Posterior cingulate gyrus (tissue), 11 donors: Measurements from ENCODE around the gene C18orf32.
A peak's percentile ranks its signal among the peaks of the same experiment; 100 is the strongest.
"Not testable (repeated sequence)": the region's sequence is repeated elsewhere in the genome, so short reads cannot be mapped to it uniquely, and the experiment has no call there.

Experiments
- DNase-seq, 10 donors: peaks; one replicate each; pipeline versions ENCODE4 v3.0.0 to v3.0.0-alpha.2; 2020 to 2021; ENCODE audit warnings: mixed read lengths in 3 of 10
- intact Hi-C: fragments of 100-400 bp; cut with DNase I; formaldehyde crosslinking; loops from one replicate; pipeline ENCODE4 v1.15.1; 2023

Gene C18orf32

DNA sequence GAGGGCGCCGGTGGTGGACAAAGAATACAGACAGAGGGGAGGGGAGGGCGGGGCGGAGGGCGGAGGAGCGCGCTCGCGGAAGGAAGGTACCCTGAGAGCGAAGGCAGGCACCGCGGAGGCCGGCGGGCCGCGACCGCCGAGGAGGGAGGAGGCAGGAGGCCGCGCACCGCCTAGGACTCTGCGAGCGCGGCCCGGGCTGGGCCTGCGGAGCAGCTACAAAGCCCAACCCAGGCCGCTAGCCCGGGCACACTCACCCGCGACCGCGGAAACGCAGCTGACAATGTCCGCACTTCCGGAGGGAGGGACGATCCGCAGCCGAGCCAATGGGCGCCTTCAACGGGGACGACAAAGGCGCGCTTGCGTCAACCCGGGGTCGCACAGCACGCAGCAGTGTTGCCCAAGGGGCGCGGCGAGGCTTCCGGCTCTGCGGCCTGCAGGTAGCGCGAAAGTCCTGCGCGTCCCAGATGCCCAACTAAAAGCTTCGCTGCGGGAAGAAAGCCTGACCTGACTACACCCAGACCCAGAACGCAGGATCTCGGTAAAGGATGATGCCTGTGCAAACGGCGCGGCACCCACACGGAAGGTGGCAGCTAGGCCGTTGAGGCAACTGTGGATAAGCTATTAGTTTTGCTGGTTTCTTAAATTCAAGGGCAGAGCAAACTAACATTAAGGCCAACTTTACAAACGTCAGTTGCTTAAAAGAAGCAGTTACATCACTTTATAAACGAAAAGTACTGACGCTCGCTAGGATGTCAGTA is at the start of gene C18orf32:
Gene C18orf32 (minus strand): TSS at position 282 of the 758 bp plus-strand sequence. CDS start 3,486 bp downstream, outside the sequence.
- DNase-seq = peak; percentile 95 to 99 (median 98)
- intact Hi-C loops = no loop called here

DNA sequence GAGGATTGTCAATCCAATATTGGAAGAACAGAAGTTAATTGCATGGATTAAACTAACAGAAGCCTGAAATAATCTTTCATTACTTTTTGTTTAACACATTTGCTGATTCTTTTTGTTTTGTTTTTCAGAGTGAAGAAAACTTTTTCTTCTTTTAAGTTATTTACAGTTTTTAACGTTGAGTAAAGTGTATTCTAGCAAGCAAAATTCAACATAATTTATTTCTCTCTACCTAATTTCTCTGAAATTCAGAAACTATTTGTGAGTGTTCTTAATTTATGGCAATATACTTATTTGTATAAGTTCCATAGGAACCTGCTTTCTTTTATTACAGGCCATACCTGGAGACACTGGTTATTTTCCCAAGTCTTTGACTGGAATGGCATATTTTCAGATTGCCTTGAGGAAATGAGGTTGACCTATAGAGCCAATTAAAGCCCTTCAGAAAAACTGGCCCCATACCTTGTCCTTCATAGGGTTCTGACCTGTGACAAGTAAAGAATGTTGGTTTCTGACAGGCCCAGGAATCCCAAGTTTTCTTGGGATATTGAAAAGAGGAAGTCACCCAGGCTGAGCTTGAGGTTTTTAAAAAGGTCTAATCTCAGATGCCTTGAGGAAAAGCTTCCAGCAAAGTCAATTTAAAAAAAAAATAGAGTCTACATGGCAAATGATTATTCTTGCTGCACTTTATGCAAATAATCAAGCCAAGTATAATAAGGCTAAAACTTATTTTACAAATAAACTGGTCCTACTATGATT is 48.0 kb upstream of the C18orf32 start:
- intact Hi-C loops = no loop called here
- DNase-seq = no peak

DNA sequence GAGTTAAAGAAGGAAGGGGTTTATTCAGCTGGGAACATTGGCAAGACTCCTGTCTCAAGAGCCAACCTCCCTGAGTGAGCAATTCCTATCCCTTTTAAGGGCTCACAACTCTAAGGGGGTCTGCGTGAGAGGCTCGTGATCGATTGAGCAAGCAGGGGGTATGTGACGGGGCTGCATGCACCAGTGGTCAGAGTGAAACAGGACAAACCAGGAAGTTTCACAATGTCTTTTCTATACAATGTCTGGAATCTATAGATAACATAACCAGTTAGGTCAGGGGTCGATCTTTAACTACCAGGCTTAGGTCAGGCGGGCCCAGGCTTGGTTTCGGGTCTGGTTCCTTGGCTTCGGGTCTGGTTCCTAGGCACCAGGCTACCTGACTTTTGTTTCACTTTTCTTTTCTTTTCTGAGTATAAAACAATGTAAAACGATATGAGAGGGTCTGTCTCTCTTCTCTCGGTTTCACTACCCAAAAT is 44.7 kb upstream of the C18orf32 start:
- intact Hi-C loops = no loop called here
- peak in 1 of 10 donors; percentile 20 for DNase-seq

- peak in 1 of 10 donors; percentile 0 for DNase-seq
- intact Hi-C loops = no loop called here
Measured at GRCh38 chr18:49529596-49529995, 42.6 kb upstream of the C18orf32 start.

- peak in 1 of 10 donors; percentile 4 for DNase-seq
- intact Hi-C loops = no loop called here
Measured at GRCh38 chr18:49527631-49528327, 40.7 kb upstream of the C18orf32 start.

GRCh38 chr18:49525981-49526380 is 38.9 kb upstream of the C18orf32 start:
- intact Hi-C loops = no loop called here

GRCh38 chr18:49524951-49525350 is 37.9 kb upstream of the C18orf32 start:
- DNase-seq = peak in 1 of 10 donors; percentile 5
- intact Hi-C loops = no loop called here

More at GRCh38 chr18:49525981-49526380, 38.9 kb upstream of the C18orf32 start:
- peak in 1 of 10 donors; percentile 12 for DNase-seq

DNA sequence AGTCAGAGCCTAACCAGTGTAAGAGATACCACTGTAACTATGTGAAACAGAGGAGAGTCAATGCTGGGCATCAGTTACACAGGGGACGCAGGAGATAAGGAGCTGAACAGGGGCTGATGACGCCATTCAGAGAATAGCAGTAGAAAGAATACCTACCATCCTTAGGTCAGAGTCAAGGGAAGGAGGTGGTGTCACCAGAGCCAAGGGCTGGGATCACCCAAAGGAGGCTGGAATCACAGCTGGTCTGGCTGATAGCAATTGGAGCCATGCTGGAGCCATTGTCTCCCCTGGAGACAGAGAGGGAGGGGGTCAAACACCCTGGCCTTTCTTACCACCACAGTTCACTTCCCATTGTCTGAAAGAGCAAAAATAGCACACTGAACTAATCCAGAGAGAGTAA is 37.3 kb upstream of the C18orf32 start:
- intact Hi-C loops = no loop called here
- peak in 1 of 10 donors; percentile 24 for DNase-seq

GRCh38 chr18:49523580-49524093 is 36.6 kb upstream of the C18orf32 start:
- intact Hi-C loops = not testable (repeated sequence)
- DNase-seq = peak in 1 of 10 donors; percentile 16

- intact Hi-C loops = no loop called here
Measured at GRCh38 chr18:49521216-49521835, 34.3 kb upstream of the C18orf32 start.

GRCh38 chr18:49520661-49521145 is 33.7 kb upstream of the C18orf32 start:
- DNase-seq = no peak
- intact Hi-C loops = no loop called here

More at GRCh38 chr18:49521216-49521835, 34.3 kb upstream of the C18orf32 start:
- peak in 1 of 10 donors; percentile 4 for DNase-seq

GRCh38 chr18:49519101-49519971 is 32.3 kb upstream of the C18orf32 start:
- intact Hi-C loops = no loop called here
- DNase-seq = peak in 1 of 10 donors; percentile 14

- peak in 1 of 10 donors; percentile 4 for DNase-seq
- intact Hi-C loops = no loop called here
Measured at GRCh38 chr18:49517483-49517882, 30.4 kb upstream of the C18orf32 start.

- intact Hi-C loops = no loop called here
Measured at GRCh38 chr18:49515516-49515915, 28.5 kb upstream of the C18orf32 start.

GRCh38 chr18:49515003-49515402 is 28.0 kb upstream of the C18orf32 start:
- DNase-seq, intact Hi-C loops: not testable (repeated sequence)

More at GRCh38 chr18:49515516-49515915, 28.5 kb upstream of the C18orf32 start:
- peak in 1 of 10 donors; percentile 11 for DNase-seq

- peak in 1 of 10 donors; percentile 10 for DNase-seq
- intact Hi-C loops = no loop called here
Measured at GRCh38 chr18:49514577-49514976, 27.5 kb upstream of the C18orf32 start.

GRCh38 chr18:49512876-49513275 is 25.8 kb upstream of the C18orf32 start:
- peak in 1 of 10 donors; percentile 43 for DNase-seq
- intact Hi-C loops = not testable (repeated sequence)

- intact Hi-C loops = loop anchor here (2.0 kb wide), 1 partner anchor 348 kb away; no protein-coding TSS in a partner anchor
- peak in 7 of 10 donors; percentile 32 to 89 (median 49) for DNase-seq
Measured at GRCh38 chr18:49510393-49511115, 23.5 kb upstream of the C18orf32 start.
